Right lobe of liver (tissue), 4 donors: ENCODE measurements around the gene SEC14L2.

Experiments
- POLR2A ChIP-seq: fragments of 450-650 bp; IDR thresholded peaks from one replicate; pipeline ENCODE4 v1.6.1; 2017; ENCODE audit warnings: antibody characterized with exemption, mild to moderate bottlenecking
- TF ChIP-seq, protein P1 (sequence below), 4 donors: fragments of 200-600 bp in 3 of 4; fragments of 450-650 bp in 1 of 4; IDR thresholded peaks; one replicate each; pipeline versions ENCODE4 v1.5.1 to v1.8.0; 2016 to 2022; ENCODE audit warnings: antibody characterized with exemption in 4 of 4, mild to moderate bottlenecking in 2 of 4
- donor health status: DM: no; HTN: no; CAD: no.
- donor health status: DM: no; HTN: no; CAD: no.
- donor health status: DM: no; HTN: yes; CAD: no.

DNA sequence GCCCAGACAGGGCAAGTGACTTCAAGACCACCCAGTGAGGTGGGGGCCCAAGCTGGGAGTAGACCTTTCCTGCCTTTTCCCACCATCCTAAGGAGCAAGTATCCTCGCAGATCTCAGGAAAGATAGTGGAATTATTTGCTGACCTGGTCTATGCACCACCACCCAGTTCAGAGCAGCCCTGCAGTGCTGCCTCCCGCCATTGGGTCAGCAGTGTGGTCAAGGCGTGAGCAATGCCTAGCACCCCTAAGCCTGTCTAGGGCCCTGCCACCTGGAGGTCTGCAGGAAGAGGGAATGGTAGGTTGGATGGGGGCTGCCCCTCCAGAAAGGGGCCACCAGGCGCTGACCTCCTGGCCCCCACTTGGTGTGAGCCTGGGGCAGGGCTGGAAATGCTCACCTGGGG is 35.3 kb downstream of the SEC14L2 start:
- TF ChIP-seq POLR2A: no peak
- TF ChIP-seq, protein P1, sequence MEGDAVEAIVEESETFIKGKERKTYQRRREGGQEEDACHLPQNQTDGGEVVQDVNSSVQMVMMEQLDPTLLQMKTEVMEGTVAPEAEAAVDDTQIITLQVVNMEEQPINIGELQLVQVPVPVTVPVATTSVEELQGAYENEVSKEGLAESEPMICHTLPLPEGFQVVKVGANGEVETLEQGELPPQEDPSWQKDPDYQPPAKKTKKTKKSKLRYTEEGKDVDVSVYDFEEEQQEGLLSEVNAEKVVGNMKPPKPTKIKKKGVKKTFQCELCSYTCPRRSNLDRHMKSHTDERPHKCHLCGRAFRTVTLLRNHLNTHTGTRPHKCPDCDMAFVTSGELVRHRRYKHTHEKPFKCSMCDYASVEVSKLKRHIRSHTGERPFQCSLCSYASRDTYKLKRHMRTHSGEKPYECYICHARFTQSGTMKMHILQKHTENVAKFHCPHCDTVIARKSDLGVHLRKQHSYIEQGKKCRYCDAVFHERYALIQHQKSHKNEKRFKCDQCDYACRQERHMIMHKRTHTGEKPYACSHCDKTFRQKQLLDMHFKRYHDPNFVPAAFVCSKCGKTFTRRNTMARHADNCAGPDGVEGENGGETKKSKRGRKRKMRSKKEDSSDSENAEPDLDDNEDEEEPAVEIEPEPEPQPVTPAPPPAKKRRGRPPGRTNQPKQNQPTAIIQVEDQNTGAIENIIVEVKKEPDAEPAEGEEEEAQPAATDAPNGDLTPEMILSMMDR (IDR thresholded peaks at IDR 0.05): no peak
